Activated naive CD8-positive, alpha-beta T cell treated with anti-CD3 and anti-CD28 coated beads for 36 hours (primary cell): ENCODE results near the gene VRK1. TPM values are rescaled to one million over a fixed set of nuclear protein-coding genes. Genes with fewer than 3 reads are reported as not detected.

ENCODE experiments used
- DNase-seq: peaks from one replicate; pipeline ENCODE4 v3.0.0; 2021
- H3K27ac Mint-ChIP-seq: one replicate; pipeline ENCODE4 v1.8.0; 2022; ENCODE audit warnings: mild to moderate bottlenecking, moderate library complexity, mixed read lengths
- H3K27me3 Mint-ChIP-seq: one replicate; pipeline ENCODE4 v1.8.0; 2022; ENCODE audit warnings: mild to moderate bottlenecking, mixed read lengths
- H3K36me3 Mint-ChIP-seq: one replicate; pipeline ENCODE4 v1.8.0; 2021; ENCODE audit warnings: mild to moderate bottlenecking, mixed read lengths
- H3K4me1 Mint-ChIP-seq: one replicate; pipeline ENCODE4 v1.8.0; 2021; ENCODE audit warnings: mixed read lengths
- H3K4me3 Mint-ChIP-seq: one replicate; pipeline ENCODE4 v1.8.0; 2022; ENCODE audit warnings: mild to moderate bottlenecking, moderate library complexity, mixed read lengths
- H3K9me3 Mint-ChIP-seq: one replicate; pipeline ENCODE4 v1.8.0; 2022; ENCODE audit warnings: mixed read lengths
- total RNA-seq, 2 experiments: library from RNA; stranded (reverse); gene quantifications; one replicate each; pipeline ENCODE4 v1.2.3, GENCODE V29; 2021

VRK1 gene
- total RNA-seq, 2 experiments from 2014 or later, result 85.7 to 96.8 TPM

DNA sequence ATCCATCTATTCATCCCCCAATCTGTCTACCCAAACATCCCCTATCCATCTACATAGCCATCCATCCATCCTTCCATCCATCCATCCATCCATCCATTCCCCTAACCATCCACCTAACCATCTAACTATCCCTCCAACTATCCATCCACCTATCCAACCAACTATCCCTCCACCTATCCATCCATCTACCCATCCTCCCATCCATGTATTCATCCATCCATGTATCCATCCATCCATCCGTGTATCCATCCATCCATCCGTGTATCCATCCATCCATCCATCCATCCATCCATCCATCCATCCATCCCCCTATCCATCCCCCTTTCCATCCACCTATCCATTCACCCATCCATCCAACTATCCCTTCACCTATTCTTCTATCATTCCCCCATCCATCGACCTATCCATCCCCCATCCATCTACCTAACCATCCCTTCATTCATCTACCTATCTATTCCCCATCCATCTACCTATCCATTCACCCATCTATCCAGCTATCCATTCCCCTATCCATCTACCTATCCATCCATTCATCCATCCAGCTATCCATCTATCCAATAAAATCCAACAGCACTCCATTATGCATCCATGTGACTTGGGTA lies 131.7 kb downstream of the VRK1 start:
- Mint-ChIP-seq H3K4me1 (no peaks in the 10 kb centered on the region), H3K27me3 (no peaks in the 10 kb centered on the region), H3K4me3 (no peak overlapping the region), H3K36me3 (peaks cover 6% of the 10 kb centered on the region), H3K27ac (no peak overlapping the region), H3K9me3 (no peaks in the 10 kb centered on the region)
- DNase-seq, result no peak

DNA sequence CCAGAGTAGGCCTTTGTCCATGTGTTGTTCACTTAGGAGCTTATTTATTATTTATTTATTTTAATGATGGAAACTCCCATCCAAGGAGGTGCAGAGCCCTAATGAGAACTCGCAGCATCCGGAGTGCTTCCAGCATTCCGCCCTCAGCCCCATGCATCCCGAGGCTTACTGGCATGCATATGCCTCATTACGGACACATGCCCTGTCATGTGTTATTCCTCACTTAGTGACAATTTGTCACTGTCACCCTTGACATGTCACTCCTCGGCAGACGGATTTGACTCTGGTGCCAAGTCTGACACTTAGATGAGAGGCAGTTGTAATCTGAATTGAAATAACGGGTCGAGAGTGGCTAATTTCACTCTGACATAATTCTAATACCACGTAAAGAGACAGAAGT lies 132.8 kb downstream of the VRK1 start:
- no peaks in the 10 kb centered on the region for H3K27me3 Mint-ChIP-seq
- no peaks in the 10 kb centered on the region for H3K9me3 Mint-ChIP-seq
- no peaks in the 10 kb centered on the region for H3K4me1 Mint-ChIP-seq
- peaks cover 6% of the 10 kb centered on the region for H3K36me3 Mint-ChIP-seq
- no peak overlapping the region for H3K27ac Mint-ChIP-seq
- H3K4me3 Mint-ChIP-seq, result no peak overlapping the region
- no peak for DNase-seq

DNA sequence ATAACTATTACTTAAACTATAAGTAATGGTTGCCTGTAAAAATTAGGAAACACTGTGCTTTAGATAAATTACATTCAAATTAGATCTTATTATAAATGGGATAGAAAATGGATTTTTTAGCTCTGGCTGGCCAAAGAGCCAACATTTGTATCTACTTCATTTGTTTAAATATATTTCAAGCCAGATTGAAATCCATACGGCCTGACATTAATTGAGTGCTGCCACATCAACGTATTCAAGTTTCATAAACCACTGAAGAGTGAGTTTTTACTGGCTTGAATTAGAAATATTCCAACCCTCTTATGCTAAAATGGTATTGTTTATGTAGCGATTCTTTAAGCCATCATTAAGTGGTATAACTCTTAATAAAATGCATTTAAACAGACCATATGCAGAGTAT lies 133.3 kb downstream of the VRK1 start:
- Mint-ChIP-seq H3K27ac (no peak overlapping the region), H3K4me1 (no peaks in the 10 kb centered on the region), H3K9me3 (no peaks in the 10 kb centered on the region), H3K4me3 (no peak overlapping the region), H3K36me3 (peaks cover 6% of the 10 kb centered on the region), H3K27me3 (no peaks in the 10 kb centered on the region)
- DNase-seq, result no peak
